ENCODE data around the gene SLC30A4. TPM values are rescaled to one million over a fixed set of nuclear protein-coding genes. Genes with fewer than 3 reads are reported as not detected.
"Not testable (repeated sequence)": the region's sequence is repeated elsewhere in the genome, so short reads cannot be mapped to it uniquely, and the experiment has no call there.

SLC30A4 gene
- total RNA-seq, 4 donors from 2014 or later, result 8.2 to 13.1 (median 11.2) TPM

- 27 to 38% methylated on average over 1 of the region's 1 CpG for WGBS, 2 donors
- H3K4me1 ChIP-seq, result peaks cover 0 to 10% (median 3%) of the 10 kb centered on the region in 4 donors
Measured at GRCh38 chr15:45534821-45535220, 12.3 kb upstream of the SLC30A4 start.

GRCh38 chr15:45532892-45533291 is 10.3 kb upstream of the SLC30A4 start:
- 81 to 85% methylated on average over 3 of the region's 3 CpGs for WGBS, 2 donors
- not testable (repeated sequence) for DNase-seq (ENCODE audit: low spot score in 2 of 2); H3K27ac ChIP-seq; H3K9me3 ChIP-seq; H3K4me1 ChIP-seq; H3K4me3 ChIP-seq; H3K27me3 ChIP-seq; H3K36me3 ChIP-seq

More at GRCh38 chr15:45534821-45535220, 12.3 kb upstream of the SLC30A4 start:
- H3K36me3 ChIP-seq, result no peaks in the 10 kb centered on the region
- TF ChIP-seq EP300 (IDR thresholded peaks at IDR 0.05) (no peak), CTCF (IDR thresholded peaks at IDR 0.05) (no peak), POLR2A (IDR thresholded peaks at IDR 0.05) (no peak)
- H3K27ac ChIP-seq, result no peak overlapping the region
- no peaks in the 10 kb centered on the region for H3K27me3 ChIP-seq
- H3K4me3 ChIP-seq, result no peak overlapping the region
- DNase-seq (ENCODE audit: low spot score in 2 of 2), result no peak
- no peaks in the 10 kb centered on the region for H3K9me3 ChIP-seq

GRCh38 chr15:45529613-45530012 is 7.1 kb upstream of the SLC30A4 start:
- TF ChIP-seq POLR2A (IDR thresholded peaks at IDR 0.05) (no peak), EP300 (IDR thresholded peaks at IDR 0.05) (no peak), CTCF (IDR thresholded peaks at IDR 0.05) (no peak)
- Histone ChIP-seq H3K27ac (no peak overlapping the region), H3K9me3 (no peaks in the 10 kb centered on the region), H3K36me3 (no peaks in the 10 kb centered on the region), H3K4me1 (peaks cover 0 to under 1% (median 0%) of the 10 kb centered on the region in 4 donors), H3K4me3 (no peak overlapping the region), H3K27me3 (no peaks in the 10 kb centered on the region)
- DNase-seq (ENCODE audit: low spot score in 2 of 2), result no peak
- WGBS, 2 donors, result 74 to 77% methylated on average over 3 of the region's 3 CpGs

- Histone ChIP-seq H3K27ac (no peak overlapping the region), H3K4me1 (peaks cover 0 to 9% (median 0%) of the 10 kb centered on the region in 4 donors), H3K9me3 (no peaks in the 10 kb centered on the region), H3K36me3 (no peaks in the 10 kb centered on the region), H3K4me3 (no peak overlapping the region), H3K27me3 (no peaks in the 10 kb centered on the region)
- no peak for TF ChIP-seq EP300 (IDR thresholded peaks at IDR 0.05)
- no peak for TF ChIP-seq CTCF (IDR thresholded peaks at IDR 0.05)
- no peak for TF ChIP-seq POLR2A (IDR thresholded peaks at IDR 0.05)
- no peak for DNase-seq (ENCODE audit: low spot score in 2 of 2)
- WGBS, 2 donors, result 71 to 77% methylated on average over 8 of the region's 8 CpGs
Measured at GRCh38 chr15:45527086-45527485, 4.5 kb upstream of the SLC30A4 start.

GRCh38 chr15:45523166-45523460 is 558 bp upstream of the SLC30A4 start:
- Histone ChIP-seq H3K27me3 (no peaks in the 10 kb centered on the region), H3K4me3 (peak overlapping the region; percentile 61 to 74 (median 68)), H3K36me3 (no peaks in the 10 kb centered on the region), H3K9me3 (no peaks in the 10 kb centered on the region), H3K4me1 (peaks cover 0 to 34% (median 15%) of the 10 kb centered on the region in 4 donors), H3K27ac (peak overlapping the region; percentile 82 to 97 (median 94))
- TF ChIP-seq CTCF (IDR thresholded peaks at IDR 0.05) (no peak), EP300 (IDR thresholded peaks at IDR 0.05) (no peak), POLR2A (IDR thresholded peaks at IDR 0.05) (no peak)
- DNase-seq (ENCODE audit: low spot score in 2 of 2), result no peak
- WGBS, 2 donors, result 18 to 23% methylated on average over 7 of the region's 7 CpGs

Measured in tibial nerve (tissue), 4 donors.